ENCODE data around the gene MOCOS.

Gene MOCOS

DNA sequence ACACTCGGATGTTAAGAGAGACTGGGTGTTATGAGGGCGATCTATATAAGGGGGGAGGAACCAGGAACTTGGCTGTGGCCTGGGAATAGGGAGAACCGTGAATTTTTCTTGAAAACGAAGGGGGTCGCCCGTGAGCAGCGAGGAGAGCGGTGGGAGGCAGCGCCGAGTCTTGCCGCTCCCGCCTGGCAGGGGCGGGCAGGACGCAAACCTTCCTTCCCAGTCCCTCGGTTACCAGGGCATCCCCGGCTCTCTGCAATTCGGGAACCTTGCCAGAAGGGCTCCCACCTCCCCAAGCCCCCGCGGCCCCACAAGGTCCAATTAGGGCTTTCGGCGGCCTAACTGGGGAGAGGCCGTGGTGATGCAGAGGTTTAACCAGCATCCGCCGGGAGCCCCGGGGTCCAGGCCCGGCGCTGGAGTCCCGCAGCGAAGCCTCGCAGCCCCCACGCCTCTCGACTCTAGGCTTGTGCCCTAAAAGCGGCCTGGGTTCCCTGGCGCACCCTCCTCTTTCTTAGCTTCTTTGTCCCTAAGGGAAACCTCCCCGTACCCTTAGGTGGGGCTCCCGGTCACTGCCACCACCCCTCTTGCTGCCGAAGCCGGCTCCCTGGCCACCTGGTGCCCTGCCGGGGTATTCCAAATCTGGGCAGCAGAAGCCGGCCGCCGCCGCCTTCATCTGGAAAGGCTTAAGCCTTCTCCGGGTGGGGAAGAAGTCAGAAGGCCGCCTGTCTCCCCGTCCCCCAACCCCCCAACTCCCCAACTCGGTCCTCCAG, 109.5 kb downstream of the MOCOS start:
- Histone ChIP-seq H3K9me3 (ENCODE audit: control insufficient read depth in 5 of 5, low read length in 5 of 5) (peaks cover 0 to 2% (median 0%) of the 10 kb centered on the region in 5 donors), H3K27ac (ENCODE audit: low read depth, low read length) (no peak overlapping the region), H3K36me3 (ENCODE audit: control insufficient read depth in 5 of 5, insufficient read depth in 5 of 5, low read length in 5 of 5) (no peaks in the 10 kb centered on the region), H3K27me3 (ENCODE audit: control insufficient read depth in 5 of 5, insufficient read depth in 4 of 5, low read length in 5 of 5) (peaks cover 2 to 16% (median 6%) of the 10 kb centered on the region in 5 donors), H3K4me3 (ENCODE audit: low read depth in 1 of 5, low read length in 5 of 5) (peak overlapping the region; percentile 57 to 72 (median 60)), H3K4me1 (ENCODE audit: control insufficient read depth in 5 of 5, insufficient read depth in 5 of 5, low read length in 5 of 5) (peaks cover 0 to 17% (median 16%) of the 10 kb centered on the region in 5 donors), H3K9ac (ENCODE audit: low read length in 5 of 5) (peak overlapping the region in 4 of 5 donors; percentile 35 to 71 (median 46))

DNA sequence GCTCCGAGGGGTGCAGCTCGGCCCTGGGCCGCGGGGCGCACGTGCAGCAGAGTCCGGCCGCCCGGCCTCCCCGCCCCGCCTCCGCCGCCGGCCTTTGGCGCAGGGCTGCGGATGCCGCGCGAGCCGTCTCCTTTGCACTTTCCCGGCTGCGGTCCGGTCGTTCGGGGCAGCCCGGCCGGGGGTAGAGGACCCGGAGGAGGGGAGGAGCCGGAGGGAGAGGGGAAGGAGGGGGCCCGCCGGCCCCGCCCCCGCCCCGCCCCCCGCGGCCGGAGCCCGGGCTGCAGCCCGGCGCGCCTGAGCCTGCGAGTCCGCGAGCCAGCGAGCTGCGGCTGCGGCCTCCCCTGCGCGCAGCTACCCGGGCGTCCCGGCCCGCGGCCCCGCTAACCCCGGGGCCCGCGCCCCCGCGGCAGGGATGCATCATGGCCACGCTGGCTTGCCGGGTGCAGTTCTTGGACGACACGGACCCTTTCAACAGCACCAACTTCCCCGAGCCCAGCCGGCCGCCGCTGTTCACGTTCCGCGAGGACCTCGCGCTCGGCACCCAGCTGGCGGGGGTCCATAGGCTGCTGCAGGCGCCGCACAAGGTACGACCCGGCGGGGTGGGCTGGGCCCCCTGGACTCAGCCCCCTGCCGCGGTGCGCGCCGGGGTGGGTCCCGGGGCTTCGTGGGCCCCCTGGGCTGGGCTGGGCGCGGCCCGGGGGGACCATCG, 110.3 kb downstream of the MOCOS start, which contains the start of gene FHOD3:
FHOD3 (plus strand) TSS at position 297 of the 709 bp plus-strand sequence; CDS start at position 420, 123 bp downstream.
- Histone ChIP-seq H3K36me3 (ENCODE audit: control insufficient read depth in 5 of 5, insufficient read depth in 5 of 5, low read length in 5 of 5) (no peaks in the 10 kb centered on the region), H3K27ac (ENCODE audit: low read depth, low read length) (no peak within 1 kb of the TSS), H3K9me3 (ENCODE audit: control insufficient read depth in 5 of 5, low read length in 5 of 5) (peaks cover 0 to 2% (median 0%) of the 10 kb centered on the region in 5 donors), H3K4me3 (ENCODE audit: low read depth in 1 of 5, low read length in 5 of 5) (peak within 1 kb of the TSS; percentile 57 to 72 (median 69)), H3K9ac (ENCODE audit: low read length in 5 of 5) (peak within 1 kb of the TSS in 4 of 5 donors; percentile 35 to 71 (median 46)), H3K4me1 (ENCODE audit: control insufficient read depth in 5 of 5, insufficient read depth in 5 of 5, low read length in 5 of 5) (peaks cover 0 to 17% (median 16%) of the 10 kb centered on the region in 5 donors), H3K27me3 (ENCODE audit: control insufficient read depth in 5 of 5, insufficient read depth in 4 of 5, low read length in 5 of 5) (peaks cover 2 to 16% (median 6%) of the 10 kb centered on the region in 5 donors)

DNA sequence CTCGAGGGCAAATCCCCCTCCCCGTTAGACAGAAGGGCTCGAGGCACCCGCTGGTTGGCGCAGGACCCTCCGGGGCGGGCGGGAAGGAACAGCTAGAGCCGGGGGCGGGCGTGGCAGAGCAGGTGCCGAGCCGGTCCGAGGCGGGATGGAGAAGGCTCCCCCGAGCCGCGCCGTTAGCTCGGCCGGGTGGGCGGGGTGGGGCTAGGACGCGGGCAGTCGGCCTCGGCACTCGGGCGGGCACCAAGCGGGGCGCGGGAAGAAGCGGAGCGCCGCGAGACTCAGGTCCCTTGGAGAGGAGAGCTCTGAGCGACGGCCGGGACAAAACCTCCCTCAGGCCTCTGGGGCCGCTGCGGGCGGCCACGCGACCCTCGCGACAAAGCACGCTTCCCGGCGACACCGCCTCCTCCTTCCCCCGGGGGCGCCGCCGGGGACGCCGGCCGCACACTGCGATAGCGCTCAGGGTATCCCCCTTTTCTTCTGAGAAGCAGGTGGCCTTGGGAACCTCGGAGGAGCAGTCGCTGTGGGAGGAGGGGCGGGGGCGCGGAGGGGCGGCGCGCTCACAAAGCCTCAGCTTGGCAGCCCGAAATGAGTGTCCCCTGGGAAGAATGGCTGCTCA, 110.9 kb downstream of the MOCOS start:
- Histone ChIP-seq H3K27ac (ENCODE audit: low read depth, low read length) (no peak overlapping the region), H3K4me1 (ENCODE audit: control insufficient read depth in 5 of 5, insufficient read depth in 5 of 5, low read length in 5 of 5) (peaks cover 0 to 17% (median 16%) of the 10 kb centered on the region in 5 donors), H3K27me3 (ENCODE audit: control insufficient read depth in 5 of 5, insufficient read depth in 4 of 5, low read length in 5 of 5) (peaks cover 2 to 20% (median 6%) of the 10 kb centered on the region in 5 donors), H3K9ac (ENCODE audit: low read length in 5 of 5) (no peak overlapping the region), H3K4me3 (ENCODE audit: low read depth in 1 of 5, low read length in 5 of 5) (peak overlapping the region in 4 of 5 donors; percentile 54 to 70 (median 63)), H3K9me3 (ENCODE audit: control insufficient read depth in 5 of 5, low read length in 5 of 5) (no peaks in the 10 kb centered on the region), H3K36me3 (ENCODE audit: control insufficient read depth in 5 of 5, insufficient read depth in 5 of 5, low read length in 5 of 5) (no peaks in the 10 kb centered on the region)

DNA sequence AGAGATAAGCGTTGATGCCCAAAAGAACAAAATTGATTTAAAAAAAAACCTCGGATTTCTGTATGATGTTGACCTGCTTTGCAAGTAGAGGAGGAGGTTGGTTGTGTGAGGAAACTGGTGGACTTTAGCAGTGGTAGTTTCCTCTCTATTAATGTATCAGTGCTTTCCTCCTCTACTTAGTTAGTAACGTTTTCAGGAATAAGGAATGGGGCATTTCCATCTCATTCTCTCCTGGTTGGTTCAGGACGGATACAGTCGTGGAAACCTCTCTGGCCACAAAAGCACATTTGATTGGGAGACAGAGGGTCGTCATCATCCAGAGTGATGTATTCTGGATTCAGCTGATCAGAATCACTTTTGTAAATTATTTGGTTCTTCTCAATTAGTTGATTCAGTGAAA, 111.7 kb downstream of the MOCOS start:
- peaks cover 2 to 23% (median 8%) of the 10 kb centered on the region in 5 donors for H3K27me3 ChIP-seq (ENCODE audit: control insufficient read depth in 5 of 5, insufficient read depth in 4 of 5, low read length in 5 of 5)
- H3K4me1 ChIP-seq (ENCODE audit: control insufficient read depth in 5 of 5, insufficient read depth in 5 of 5, low read length in 5 of 5) = peaks cover 0 to 17% (median 16%) of the 10 kb centered on the region in 5 donors
- H3K36me3 ChIP-seq (ENCODE audit: control insufficient read depth in 5 of 5, insufficient read depth in 5 of 5, low read length in 5 of 5) = no peaks in the 10 kb centered on the region
- H3K9me3 ChIP-seq (ENCODE audit: control insufficient read depth in 5 of 5, low read length in 5 of 5) = no peaks in the 10 kb centered on the region
- no peak overlapping the region for H3K9ac ChIP-seq (ENCODE audit: low read length in 5 of 5)
- H3K27ac ChIP-seq (ENCODE audit: low read depth, low read length) = no peak overlapping the region
- H3K4me3 ChIP-seq (ENCODE audit: low read depth in 1 of 5, low read length in 5 of 5) = no peak overlapping the region

DNA sequence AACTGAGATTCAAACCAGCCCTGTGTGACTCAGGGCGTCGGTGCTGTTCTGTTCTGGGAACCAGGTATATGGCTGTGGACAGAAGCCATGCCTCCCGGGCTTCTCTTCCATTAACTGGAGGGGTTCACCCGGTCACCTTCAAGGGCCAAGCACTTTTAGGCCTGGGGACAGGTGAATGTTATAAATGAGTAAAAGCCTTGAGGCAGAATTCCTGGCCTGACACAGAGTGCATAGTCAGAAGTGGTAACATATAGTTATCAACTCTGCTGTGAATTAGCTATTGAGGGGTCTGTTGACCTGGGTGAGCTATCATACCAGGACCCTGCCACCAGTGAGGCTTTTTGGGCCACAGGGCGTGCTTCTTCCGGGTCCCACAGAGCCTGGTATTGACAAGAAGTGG, 112.9 kb downstream of the MOCOS start:
- no peak overlapping the region for H3K9ac ChIP-seq (ENCODE audit: low read length in 5 of 5)
- H3K36me3 ChIP-seq (ENCODE audit: control insufficient read depth in 5 of 5, insufficient read depth in 5 of 5, low read length in 5 of 5) = no peaks in the 10 kb centered on the region
- H3K27me3 ChIP-seq (ENCODE audit: control insufficient read depth in 5 of 5, insufficient read depth in 4 of 5, low read length in 5 of 5) = peaks cover 2 to 23% (median 8%) of the 10 kb centered on the region in 5 donors
- peaks cover 0 to 17% (median 16%) of the 10 kb centered on the region in 5 donors for H3K4me1 ChIP-seq (ENCODE audit: control insufficient read depth in 5 of 5, insufficient read depth in 5 of 5, low read length in 5 of 5)
- no peaks in the 10 kb centered on the region for H3K9me3 ChIP-seq (ENCODE audit: control insufficient read depth in 5 of 5, low read length in 5 of 5)
- H3K27ac ChIP-seq (ENCODE audit: low read depth, low read length) = no peak overlapping the region
- no peak overlapping the region for H3K4me3 ChIP-seq (ENCODE audit: low read depth in 1 of 5, low read length in 5 of 5)

DNA sequence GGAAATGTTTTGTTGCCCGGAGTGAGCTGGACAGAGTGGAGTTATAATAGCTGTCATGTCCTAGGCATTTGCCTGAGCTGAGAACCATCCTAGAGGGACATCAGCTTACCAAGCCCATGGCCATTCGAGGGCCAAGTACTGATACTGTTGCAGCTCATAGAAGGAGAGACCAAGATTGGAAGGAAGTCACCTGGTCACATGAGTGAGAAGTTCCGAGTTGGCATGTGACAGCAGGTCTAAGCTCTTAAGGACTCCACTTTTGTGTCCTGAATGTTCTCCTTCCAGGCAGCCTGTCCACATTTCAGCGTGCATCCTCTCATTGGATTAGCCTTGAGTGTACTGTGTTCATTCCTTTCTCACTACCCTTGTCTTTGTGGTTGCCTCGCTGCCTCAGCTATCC, 114.6 kb downstream of the MOCOS start:
- Histone ChIP-seq H3K27me3 (ENCODE audit: control insufficient read depth in 5 of 5, insufficient read depth in 4 of 5, low read length in 5 of 5) (peaks cover 0 to 22% (median 10%) of the 10 kb centered on the region in 5 donors), H3K36me3 (ENCODE audit: control insufficient read depth in 5 of 5, insufficient read depth in 5 of 5, low read length in 5 of 5) (no peaks in the 10 kb centered on the region), H3K4me3 (ENCODE audit: low read depth in 1 of 5, low read length in 5 of 5) (no peak overlapping the region)

DNA sequence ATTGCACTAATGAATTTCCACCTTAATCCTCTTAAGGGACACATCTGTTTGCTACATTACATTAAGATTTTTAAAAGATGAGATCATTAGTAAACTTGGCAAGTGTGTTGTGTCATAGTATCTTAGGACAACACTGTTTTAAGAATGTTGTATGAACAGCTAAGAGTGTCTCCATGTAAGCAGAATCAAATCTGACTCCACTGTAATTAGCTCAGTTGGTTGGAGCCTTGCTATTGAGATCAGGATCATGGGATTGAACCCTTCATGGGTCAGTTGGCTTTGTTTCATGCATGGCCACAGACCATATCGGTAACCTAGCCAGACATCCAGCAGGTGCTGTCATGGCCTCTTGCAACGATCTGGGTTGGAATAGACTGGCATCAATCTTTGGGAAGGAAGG, 115.4 kb downstream of the MOCOS start:
- no peak overlapping the region for H3K4me3 ChIP-seq (ENCODE audit: low read depth in 1 of 5, low read length in 5 of 5)
- no peaks in the 10 kb centered on the region for H3K9me3 ChIP-seq (ENCODE audit: control insufficient read depth in 5 of 5, low read length in 5 of 5)
- H3K4me1 ChIP-seq (ENCODE audit: control insufficient read depth in 5 of 5, insufficient read depth in 5 of 5, low read length in 5 of 5) = peaks cover 0 to 7% (median 7%) of the 10 kb centered on the region in 5 donors
- no peaks in the 10 kb centered on the region for H3K36me3 ChIP-seq (ENCODE audit: control insufficient read depth in 5 of 5, insufficient read depth in 5 of 5, low read length in 5 of 5)
- no peak overlapping the region for H3K27ac ChIP-seq (ENCODE audit: low read depth, low read length)
- H3K27me3 ChIP-seq (ENCODE audit: control insufficient read depth in 5 of 5, insufficient read depth in 4 of 5, low read length in 5 of 5) = peaks cover 0 to 22% (median 10%) of the 10 kb centered on the region in 5 donors
- no peak overlapping the region for H3K9ac ChIP-seq (ENCODE audit: low read length in 5 of 5)

More for the DNA sequence above, 114.6 kb downstream of the MOCOS start:
- H3K9me3 ChIP-seq (ENCODE audit: control insufficient read depth in 5 of 5, low read length in 5 of 5) = no peaks in the 10 kb centered on the region
- H3K4me1 ChIP-seq (ENCODE audit: control insufficient read depth in 5 of 5, insufficient read depth in 5 of 5, low read length in 5 of 5) = peaks cover 0 to 11% (median 9%) of the 10 kb centered on the region in 5 donors
- H3K9ac ChIP-seq (ENCODE audit: low read length in 5 of 5) = no peak overlapping the region
- H3K27ac ChIP-seq (ENCODE audit: low read depth, low read length) = no peak overlapping the region

DNA sequence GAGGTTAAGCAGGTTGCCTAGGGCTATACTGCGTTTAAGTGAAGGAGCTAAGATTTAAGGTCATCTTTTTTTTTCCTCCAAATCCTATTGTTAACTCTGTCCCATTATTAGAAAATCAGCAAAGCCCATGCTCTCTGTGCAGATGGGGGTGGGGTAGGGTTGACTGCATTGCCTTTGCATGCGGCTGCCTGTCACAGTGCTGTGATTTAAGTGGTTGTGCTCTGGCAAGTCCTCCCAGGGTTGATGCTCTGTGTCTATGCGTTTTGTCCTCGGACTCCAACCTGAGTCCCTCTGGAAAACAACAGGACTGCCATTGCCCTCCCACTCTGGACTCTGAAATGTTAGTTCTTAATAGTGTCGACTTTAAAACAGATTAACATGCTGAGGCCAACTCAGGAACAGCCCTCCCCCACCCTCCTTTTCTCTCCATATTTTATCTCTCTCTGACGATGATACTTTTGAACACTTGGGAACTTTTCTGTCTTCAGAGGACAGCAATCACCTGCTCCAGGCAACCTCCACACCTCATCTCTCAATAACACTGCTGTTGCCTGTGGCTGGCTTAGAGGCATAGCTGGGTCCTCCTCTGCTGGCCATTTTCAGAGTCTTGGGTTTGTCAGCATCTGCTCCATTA, 116.0 kb downstream of the MOCOS start:
- H3K9ac ChIP-seq (ENCODE audit: low read length in 5 of 5) = no peak overlapping the region
- peaks cover 0 to 5% (median under 1%) of the 10 kb centered on the region in 5 donors for H3K4me1 ChIP-seq (ENCODE audit: control insufficient read depth in 5 of 5, insufficient read depth in 5 of 5, low read length in 5 of 5)
- H3K36me3 ChIP-seq (ENCODE audit: control insufficient read depth in 5 of 5, insufficient read depth in 5 of 5, low read length in 5 of 5) = no peaks in the 10 kb centered on the region
- peaks cover 0 to 22% (median 10%) of the 10 kb centered on the region in 5 donors for H3K27me3 ChIP-seq (ENCODE audit: control insufficient read depth in 5 of 5, insufficient read depth in 4 of 5, low read length in 5 of 5)
- H3K27ac ChIP-seq (ENCODE audit: low read depth, low read length) = no peak overlapping the region
- H3K9me3 ChIP-seq (ENCODE audit: control insufficient read depth in 5 of 5, low read length in 5 of 5) = no peaks in the 10 kb centered on the region
- H3K4me3 ChIP-seq (ENCODE audit: low read depth in 1 of 5, low read length in 5 of 5) = no peak overlapping the region

DNA sequence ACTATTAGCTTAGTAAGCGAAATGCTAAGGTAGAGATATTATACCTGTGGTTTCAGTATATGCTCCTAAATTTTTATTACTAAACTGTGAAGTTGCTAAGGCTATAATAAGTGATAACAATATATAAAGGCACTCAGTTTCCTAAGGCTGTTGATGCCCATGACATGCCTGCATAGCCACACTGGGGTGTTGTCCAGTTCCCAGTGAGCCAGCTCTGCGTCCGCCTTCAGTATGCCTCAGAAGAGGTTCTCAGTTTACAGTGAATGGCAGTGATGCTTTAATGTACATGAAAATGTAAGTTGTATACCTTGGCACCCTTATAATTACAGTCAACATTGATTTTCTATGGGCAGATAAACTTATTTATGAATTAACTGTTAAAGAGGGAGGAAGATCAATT, 117.4 kb downstream of the MOCOS start:
- peaks cover 0 to 22% (median 11%) of the 10 kb centered on the region in 5 donors for H3K27me3 ChIP-seq (ENCODE audit: control insufficient read depth in 5 of 5, insufficient read depth in 4 of 5, low read length in 5 of 5)
- H3K4me3 ChIP-seq (ENCODE audit: low read depth in 1 of 5, low read length in 5 of 5) = no peak overlapping the region
- peaks cover 0 to 6% (median 0%) of the 10 kb centered on the region in 5 donors for H3K4me1 ChIP-seq (ENCODE audit: control insufficient read depth in 5 of 5, insufficient read depth in 5 of 5, low read length in 5 of 5)
- no peaks in the 10 kb centered on the region for H3K9me3 ChIP-seq (ENCODE audit: control insufficient read depth in 5 of 5, low read length in 5 of 5)
- H3K27ac ChIP-seq (ENCODE audit: low read depth, low read length) = no peak overlapping the region
- no peaks in the 10 kb centered on the region for H3K36me3 ChIP-seq (ENCODE audit: control insufficient read depth in 5 of 5, insufficient read depth in 5 of 5, low read length in 5 of 5)
- no peak overlapping the region for H3K9ac ChIP-seq (ENCODE audit: low read length in 5 of 5)

Measured in subcutaneous abdominal adipose tissue (tissue), 5 donors.